Measurements from ENCODE around the gene CDPF1. TPM values are rescaled to one million over a fixed set of nuclear protein-coding genes. Genes with fewer than 3 reads are reported as not detected.
A peak's percentile ranks its signal among the peaks of the same experiment; 100 is the strongest.

Gene CDPF1
- polyA plus RNA-seq, 12 donors: 9.5 to 14.2 (median 11.0) TPM; not detected in 2

GRCh38 chr22:46262449-46263215 lies 12.5 kb upstream of the CDPF1 start:
- peak; percentile 27 for DNase-seq

- DNase-seq: no peak
Observed at GRCh38 chr22:46260038-46260437, 9.9 kb upstream of the CDPF1 start.

GRCh38 chr22:46259374-46259773 lies 9.3 kb upstream of the CDPF1 start:
- no peak for DNase-seq

GRCh38 chr22:46256358-46256958 lies 6.4 kb upstream of the CDPF1 start:
- DNase-seq: no peak

GRCh38 chr22:46251816-46252380 lies 1.8 kb upstream of the CDPF1 start:
- no peak for DNase-seq

- DNase-seq: no peak
Observed at GRCh38 chr22:46251266-46251665, 1.2 kb upstream of the CDPF1 start.

- DNase-seq: no peak
Observed at GRCh38 chr22:46250783-46251125, 661 bp upstream of the CDPF1 start.

GRCh38 chr22:46247443-46247975 lies 2.6 kb downstream of the CDPF1 start:
- no peak for DNase-seq

GRCh38 chr22:46246178-46246577 lies 3.9 kb downstream of the CDPF1 start:
- DNase-seq: no peak

- DNase-seq: peak; percentile 66
Observed at GRCh38 chr22:46245511-46245910, 4.6 kb downstream of the CDPF1 start.

- no peak for DNase-seq
Observed at GRCh38 chr22:46244771-46245170, 5.3 kb downstream of the CDPF1 start.

GRCh38 chr22:46242076-46242475 lies 8.0 kb downstream of the CDPF1 start:
- no peak for DNase-seq

GRCh38 chr22:46241396-46242007 lies 8.6 kb downstream of the CDPF1 start:
- no peak for DNase-seq

- no peak for DNase-seq
Observed at GRCh38 chr22:46240907-46241306, 9.2 kb downstream of the CDPF1 start.

- no peak for DNase-seq
Observed at GRCh38 chr22:46240506-46240905, 9.6 kb downstream of the CDPF1 start.

- DNase-seq: no peak
Observed at GRCh38 chr22:46240073-46240472, 10.0 kb downstream of the CDPF1 start.

- DNase-seq: no peak
Observed at GRCh38 chr22:46239261-46240048, 10.6 kb downstream of the CDPF1 start.

GRCh38 chr22:46238541-46238940 lies 11.6 kb downstream of the CDPF1 start:
- DNase-seq: no peak

GRCh38 chr22:46237453-46238124 lies 12.5 kb downstream of the CDPF1 start:
- DNase-seq: no peak

- no peak for DNase-seq
Observed at GRCh38 chr22:46234969-46235368, 15.1 kb downstream of the CDPF1 start.

GRCh38 chr22:46233231-46233630 lies 16.9 kb downstream of the CDPF1 start:
- no peak for DNase-seq
